Kidney epithelial cell (primary cell): Measurements from ENCODE around the gene MDM2. TPM values are rescaled to one million over a fixed set of nuclear protein-coding genes. Genes with fewer than 3 reads are reported as not detected.

Experiments
- DNase-seq: peaks from one replicate; pipeline ENCODE4 v3.0.0-alpha.2; 2010; ENCODE audit warnings: low read depth
- H3K27me3 ChIP-seq: 2 replicates; pipeline ENCODE4 v1.6.0; 2011; ENCODE audit warnings: low read length; ENCODE audit not compliant: control insufficient read depth, insufficient read depth
- H3K36me3 ChIP-seq: 2 replicates; pipeline ENCODE4 v1.5.1; 2011; ENCODE audit warnings: low read length; ENCODE audit not compliant: control insufficient read depth, insufficient read depth
- H3K4me3 ChIP-seq: 2 replicates; pipeline ENCODE4 v1.5.1; 2011; ENCODE audit warnings: low read depth, mild to moderate bottlenecking, control low read depth, low read length
- CTCF ChIP-seq: IDR thresholded peaks from 2 replicates; pipeline ENCODE4 v1.5.1; 2011; ENCODE audit warnings: mild to moderate bottlenecking, moderate library complexity, low read length, control low read depth, inconsistent platforms; ENCODE audit not compliant: insufficient read depth, poor library complexity, severe bottlenecking
- total RNA-seq: library from RNA; depleted of rRNA; stranded (reverse); fragments of >200 nt; gene quantifications from 2 replicates; pipeline ENCODE4 v1.2.3, GENCODE V29; 2015

MDM2 gene
- total RNA-seq, 1 donor from 2014 or later: 195 TPM

GRCh38 chr12:68780731-68781130, 27.2 kb upstream of the MDM2 start:
- TF ChIP-seq CTCF: no peak
- Histone ChIP-seq H3K36me3 (no peaks in the 10 kb centered on the region), H3K4me3 (no peak overlapping the region), H3K27me3 (no peaks in the 10 kb centered on the region)
- no peak for DNase-seq

GRCh38 chr12:68781728-68782127, 26.2 kb upstream of the MDM2 start:
- TF ChIP-seq CTCF: no peak
- no peaks in the 10 kb centered on the region for H3K27me3 ChIP-seq
- H3K36me3 ChIP-seq: no peaks in the 10 kb centered on the region
- no peak for DNase-seq
- H3K4me3 ChIP-seq: no peak overlapping the region

- Histone ChIP-seq H3K36me3 (no peaks in the 10 kb centered on the region), H3K27me3 (no peaks in the 10 kb centered on the region), H3K4me3 (no peak overlapping the region)
- no peak for DNase-seq
- TF ChIP-seq CTCF: no peak
Measured at GRCh38 chr12:68784015-68784414, 24.0 kb upstream of the MDM2 start.

- DNase-seq: no peak
- H3K27me3 ChIP-seq: no peaks in the 10 kb centered on the region
- no peak overlapping the region for H3K4me3 ChIP-seq
- H3K36me3 ChIP-seq: no peaks in the 10 kb centered on the region
- TF ChIP-seq CTCF: no peak
Measured at GRCh38 chr12:68785358-68785757, 22.6 kb upstream of the MDM2 start.

GRCh38 chr12:68785823-68786222, 22.2 kb upstream of the MDM2 start:
- no peaks in the 10 kb centered on the region for H3K27me3 ChIP-seq
- H3K4me3 ChIP-seq: no peak overlapping the region
- no peak for DNase-seq
- TF ChIP-seq CTCF: no peak
- H3K36me3 ChIP-seq: no peaks in the 10 kb centered on the region

GRCh38 chr12:68786929-68787328, 21.0 kb upstream of the MDM2 start:
- TF ChIP-seq CTCF: no peak
- no peaks in the 10 kb centered on the region for H3K27me3 ChIP-seq
- H3K4me3 ChIP-seq: no peak overlapping the region
- no peaks in the 10 kb centered on the region for H3K36me3 ChIP-seq
- no peak for DNase-seq
